ENCODE results near the gene APOC4.
A peak's percentile ranks its signal among the peaks of the same experiment; 100 is the strongest.

DNA sequence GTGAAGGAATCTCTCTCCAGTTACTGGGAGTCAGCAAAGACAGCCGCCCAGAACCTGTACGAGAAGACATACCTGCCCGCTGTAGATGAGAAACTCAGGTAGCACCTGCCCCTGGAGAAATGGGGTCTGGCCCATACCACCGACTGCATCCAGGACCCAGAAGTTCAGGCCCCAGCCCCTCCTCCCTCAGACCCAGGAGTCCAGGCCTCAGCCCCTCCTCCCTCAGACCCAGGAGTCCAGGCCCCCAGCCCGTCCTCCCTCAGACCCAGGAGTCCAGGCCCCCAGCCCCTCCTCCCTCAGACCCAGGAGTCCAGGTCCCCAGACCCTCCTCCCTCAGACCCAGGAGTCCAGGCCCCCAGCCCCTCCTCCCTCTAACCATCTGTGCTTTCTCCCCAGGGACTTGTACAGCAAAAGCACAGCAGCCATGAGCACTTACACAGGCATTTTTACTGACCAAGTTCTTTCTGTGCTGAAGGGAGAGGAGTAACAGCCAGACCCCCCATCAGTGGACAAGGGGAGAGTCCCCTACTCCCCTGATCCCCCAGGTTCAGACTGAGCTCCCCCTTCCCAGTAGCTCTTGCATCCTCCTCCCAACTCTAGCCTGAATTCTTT lies 6.8 kb downstream of the APOC4 start:
- TF ChIP-seq TAF1 (conservative IDR thresholded peaks at IDR 0.05) (no peak), FOXA2 (IDR thresholded peaks at IDR 0.05) (no peak), RAD21 (IDR thresholded peaks at IDR 0.05) (no peak), SP1 (IDR thresholded peaks at IDR 0.05) (no peak), JUND (IDR thresholded peaks at IDR 0.05) (peak in 1 of 2 donors; percentile 43)
- TF ChIP-seq, protein P1, sequence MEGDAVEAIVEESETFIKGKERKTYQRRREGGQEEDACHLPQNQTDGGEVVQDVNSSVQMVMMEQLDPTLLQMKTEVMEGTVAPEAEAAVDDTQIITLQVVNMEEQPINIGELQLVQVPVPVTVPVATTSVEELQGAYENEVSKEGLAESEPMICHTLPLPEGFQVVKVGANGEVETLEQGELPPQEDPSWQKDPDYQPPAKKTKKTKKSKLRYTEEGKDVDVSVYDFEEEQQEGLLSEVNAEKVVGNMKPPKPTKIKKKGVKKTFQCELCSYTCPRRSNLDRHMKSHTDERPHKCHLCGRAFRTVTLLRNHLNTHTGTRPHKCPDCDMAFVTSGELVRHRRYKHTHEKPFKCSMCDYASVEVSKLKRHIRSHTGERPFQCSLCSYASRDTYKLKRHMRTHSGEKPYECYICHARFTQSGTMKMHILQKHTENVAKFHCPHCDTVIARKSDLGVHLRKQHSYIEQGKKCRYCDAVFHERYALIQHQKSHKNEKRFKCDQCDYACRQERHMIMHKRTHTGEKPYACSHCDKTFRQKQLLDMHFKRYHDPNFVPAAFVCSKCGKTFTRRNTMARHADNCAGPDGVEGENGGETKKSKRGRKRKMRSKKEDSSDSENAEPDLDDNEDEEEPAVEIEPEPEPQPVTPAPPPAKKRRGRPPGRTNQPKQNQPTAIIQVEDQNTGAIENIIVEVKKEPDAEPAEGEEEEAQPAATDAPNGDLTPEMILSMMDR (IDR thresholded peaks at IDR 0.05; ENCODE audit: low read depth, low read length, missing input control), result no peak
- TF ChIP-seq, protein P2, sequence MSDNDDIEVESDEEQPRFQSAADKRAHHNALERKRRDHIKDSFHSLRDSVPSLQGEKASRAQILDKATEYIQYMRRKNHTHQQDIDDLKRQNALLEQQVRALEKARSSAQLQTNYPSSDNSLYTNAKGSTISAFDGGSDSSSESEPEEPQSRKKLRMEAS (IDR thresholded peaks at IDR 0.05), result no peak
- TF ChIP-seq, protein P3, sequence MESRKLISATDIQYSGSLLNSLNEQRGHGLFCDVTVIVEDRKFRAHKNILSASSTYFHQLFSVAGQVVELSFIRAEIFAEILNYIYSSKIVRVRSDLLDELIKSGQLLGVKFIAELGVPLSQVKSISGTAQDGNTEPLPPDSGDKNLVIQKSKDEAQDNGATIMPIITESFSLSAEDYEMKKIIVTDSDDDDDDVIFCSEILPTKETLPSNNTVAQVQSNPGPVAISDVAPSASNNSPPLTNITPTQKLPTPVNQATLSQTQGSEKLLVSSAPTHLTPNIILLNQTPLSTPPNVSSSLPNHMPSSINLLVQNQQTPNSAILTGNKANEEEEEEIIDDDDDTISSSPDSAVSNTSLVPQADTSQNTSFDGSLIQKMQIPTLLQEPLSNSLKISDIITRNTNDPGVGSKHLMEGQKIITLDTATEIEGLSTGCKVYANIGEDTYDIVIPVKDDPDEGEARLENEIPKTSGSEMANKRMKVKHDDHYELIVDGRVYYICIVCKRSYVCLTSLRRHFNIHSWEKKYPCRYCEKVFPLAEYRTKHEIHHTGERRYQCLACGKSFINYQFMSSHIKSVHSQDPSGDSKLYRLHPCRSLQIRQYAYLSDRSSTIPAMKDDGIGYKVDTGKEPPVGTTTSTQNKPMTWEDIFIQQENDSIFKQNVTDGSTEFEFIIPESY (IDR thresholded peaks at IDR 0.05), result no peak

Measured in liver (tissue), 3 donors.